ENCODE data around the gene CLEC2D.
"Not testable (repeated sequence)": the region's sequence is repeated elsewhere in the genome, so short reads cannot be mapped to it uniquely, and the experiment has no call there.

Gene CLEC2D

DNA sequence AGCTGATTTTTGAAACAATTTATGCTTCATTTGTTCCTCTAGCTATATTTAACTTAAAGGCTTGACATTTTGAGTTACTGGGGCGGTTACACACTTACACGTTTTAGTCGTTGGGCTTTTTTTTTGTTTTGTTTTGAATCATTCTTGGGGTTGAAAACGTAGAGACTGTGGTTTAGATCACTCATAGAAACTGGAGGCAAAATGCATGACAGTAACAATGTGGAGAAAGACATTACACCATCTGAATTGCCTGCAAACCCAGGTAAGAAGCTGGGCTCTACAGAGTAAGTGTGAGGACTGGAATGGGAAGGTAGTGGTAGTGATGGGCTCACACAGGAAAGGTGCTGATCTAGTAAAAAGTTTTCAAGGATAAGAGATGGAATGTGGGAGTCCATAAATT is at the start of gene CLEC2D:
Gene CLEC2D (plus strand): TSS at position 180 of the 400 bp plus-strand sequence. CDS start 22 bp downstream, at position 202.
- no peak for DNase-seq

GRCh38 chr12:9625019-9625418 is 44.5 kb upstream of the CLEC2D start:
- no peak for DNase-seq

DNA sequence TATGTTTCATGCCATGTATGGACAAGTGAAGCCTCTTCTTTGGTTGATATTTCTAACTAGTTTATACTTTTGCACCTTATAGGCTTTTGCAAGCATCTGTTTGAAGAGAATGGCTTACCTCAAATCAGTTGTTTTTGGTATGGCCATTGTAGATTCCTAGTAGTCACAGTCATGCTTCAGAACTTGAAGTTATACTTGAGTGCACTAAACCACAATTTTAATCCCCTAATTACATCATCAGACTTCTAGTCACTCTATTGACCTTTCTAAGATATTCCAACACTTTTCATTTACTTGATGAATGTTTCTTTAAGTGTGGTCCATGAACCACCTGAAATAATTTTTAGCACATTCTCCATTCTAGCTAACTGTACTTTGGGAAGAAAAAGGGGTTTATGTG is 43.2 kb upstream of the CLEC2D start:
- no peak for DNase-seq

DNA sequence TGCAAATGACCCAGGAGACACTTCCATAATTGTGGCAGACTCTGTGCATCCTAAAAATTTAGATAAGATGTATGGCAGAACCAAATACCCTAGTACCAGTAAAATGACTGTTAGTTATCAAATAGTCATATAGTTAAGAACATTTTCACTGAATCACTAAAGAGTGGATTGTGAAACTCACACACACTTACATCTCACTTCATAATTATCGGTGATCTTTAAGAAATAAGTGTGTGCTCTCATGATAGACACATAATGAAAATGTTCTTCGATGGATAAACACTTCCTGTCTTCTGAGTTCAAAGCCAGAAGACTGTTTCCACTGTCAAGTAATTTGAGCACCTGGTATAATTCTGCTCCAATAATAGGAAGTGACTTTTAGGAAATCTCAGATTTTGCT is 42.7 kb upstream of the CLEC2D start:
- DNase-seq, result no peak

DNA sequence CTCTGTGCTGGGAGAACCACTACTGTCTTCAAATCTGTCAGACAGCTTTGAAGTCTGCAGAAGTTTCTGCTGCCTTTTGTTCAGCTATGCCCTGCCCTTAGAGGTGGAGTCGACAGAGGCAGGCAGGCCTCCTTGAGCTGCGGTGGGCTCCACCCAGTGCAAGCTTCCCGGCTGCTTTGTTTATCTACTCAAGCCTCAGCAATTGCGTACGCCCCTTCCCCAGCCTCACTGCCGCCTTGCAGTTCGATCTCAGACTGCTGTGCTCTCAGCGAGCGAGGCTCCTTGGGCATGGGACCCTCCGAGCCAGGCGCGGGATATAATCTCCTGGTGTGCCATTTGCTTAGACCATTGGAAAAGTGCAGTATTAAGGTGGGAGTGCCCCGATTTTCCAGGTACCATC is 36.7 kb upstream of the CLEC2D start:
- no peak for DNase-seq

DNA sequence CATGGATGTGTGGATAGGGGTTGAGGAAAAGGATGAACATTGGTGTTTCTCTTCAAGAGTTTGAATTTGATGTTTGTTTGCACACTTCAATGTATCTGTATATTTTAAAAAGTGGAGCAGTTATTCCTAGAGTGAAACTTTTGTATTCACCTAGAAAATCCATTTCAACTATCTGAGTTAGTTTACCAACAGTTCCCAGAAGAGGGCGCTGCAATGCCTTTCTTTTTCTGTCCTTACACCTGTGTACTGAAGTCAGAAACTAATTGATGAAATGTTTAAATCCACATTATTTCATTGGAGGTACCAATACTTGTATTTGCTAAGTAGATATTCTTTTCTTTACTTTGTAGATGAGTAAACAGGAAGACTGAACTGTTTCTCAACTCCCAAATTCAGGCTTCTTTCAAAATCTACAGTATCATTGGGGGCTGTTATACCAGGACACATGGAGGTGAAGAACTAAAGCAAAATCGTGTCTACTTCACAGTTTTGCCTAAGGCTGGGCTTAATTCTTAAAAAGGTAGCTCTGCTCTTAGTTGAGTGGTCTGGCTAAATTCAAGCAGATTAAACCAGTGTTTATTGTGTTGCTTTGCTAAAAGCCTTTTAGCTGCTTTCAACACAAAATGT is 35.2 kb upstream of the CLEC2D start:
- no peak for DNase-seq

DNA sequence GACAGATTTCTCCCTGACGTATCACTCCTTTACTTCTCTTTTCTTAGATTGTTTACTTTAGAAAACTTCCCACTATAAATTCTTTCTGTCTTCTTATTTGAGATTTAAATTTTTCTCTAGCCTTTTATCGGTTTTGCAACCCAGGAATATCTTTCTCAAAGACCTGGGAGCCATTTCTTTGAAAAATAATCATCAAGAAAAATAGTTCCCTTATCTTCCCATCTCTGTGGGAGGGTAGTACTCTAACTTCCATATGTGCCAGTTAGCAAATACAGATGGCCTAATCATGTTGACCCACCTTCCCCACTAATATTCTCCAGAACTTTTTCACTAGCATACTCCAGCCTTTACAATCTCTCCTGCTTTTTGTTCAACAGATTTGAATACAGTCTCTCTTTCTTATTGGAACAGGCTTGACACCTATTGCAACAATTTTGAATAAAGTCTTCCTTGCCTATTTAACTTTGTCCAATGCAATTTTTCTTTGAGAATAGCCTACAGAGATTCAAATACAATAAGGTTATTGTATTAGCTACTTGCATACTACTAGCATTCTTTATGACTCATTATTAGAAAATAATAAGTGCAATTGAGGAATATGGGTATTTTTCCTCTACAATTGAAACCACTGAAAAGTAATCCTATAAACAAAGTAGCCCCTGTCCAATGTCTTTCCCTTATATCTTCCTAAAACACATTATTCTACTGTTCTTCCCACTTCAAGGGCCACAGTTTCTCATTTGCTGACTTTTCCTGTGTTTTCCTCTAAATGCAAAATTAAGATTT is 34.4 kb upstream of the CLEC2D start:
- DNase-seq, result no peak

GRCh38 chr12:9636150-9636850 is 33.2 kb upstream of the CLEC2D start:
- DNase-seq, result no peak

GRCh38 chr12:9636851-9637206 is 32.7 kb upstream of the CLEC2D start:
- no peak for DNase-seq

GRCh38 chr12:9640024-9640423 is 29.5 kb upstream of the CLEC2D start:
- DNase-seq, result no peak

- no peak for DNase-seq
Measured at GRCh38 chr12:9642606-9643265, 26.8 kb upstream of the CLEC2D start.

- no peak for DNase-seq
Measured at GRCh38 chr12:9643266-9643660, 26.2 kb upstream of the CLEC2D start.

DNA sequence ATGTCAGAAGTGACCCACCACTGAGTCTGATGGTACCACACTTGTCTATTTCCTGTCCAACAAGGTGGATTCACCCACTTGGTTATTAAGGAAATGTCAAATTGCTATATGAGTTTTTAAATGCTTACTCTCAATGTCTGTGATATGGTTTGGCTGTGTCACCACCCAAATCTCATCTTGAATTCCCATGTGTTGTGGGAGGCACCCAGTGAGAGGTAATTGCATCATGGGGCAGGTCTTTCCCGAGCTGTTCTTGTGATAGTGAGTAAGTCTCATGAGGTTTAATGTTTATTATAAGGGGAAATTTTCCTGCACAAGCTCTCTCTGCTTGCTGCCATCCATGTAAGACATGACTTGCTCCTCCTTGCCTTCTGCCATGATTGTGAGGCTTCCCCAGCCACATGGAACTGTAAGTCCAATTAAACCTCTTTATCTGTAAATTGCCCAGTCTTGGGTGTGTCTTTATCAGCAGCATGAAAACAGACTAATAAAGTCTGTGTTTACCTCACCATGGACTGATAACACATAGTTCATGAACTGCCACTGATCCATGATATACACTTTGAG is 24.4 kb upstream of the CLEC2D start:
- DNase-seq, result not testable (repeated sequence)

- DNase-seq, result no peak
Measured at GRCh38 chr12:9646794-9647781, 22.4 kb upstream of the CLEC2D start.

DNA sequence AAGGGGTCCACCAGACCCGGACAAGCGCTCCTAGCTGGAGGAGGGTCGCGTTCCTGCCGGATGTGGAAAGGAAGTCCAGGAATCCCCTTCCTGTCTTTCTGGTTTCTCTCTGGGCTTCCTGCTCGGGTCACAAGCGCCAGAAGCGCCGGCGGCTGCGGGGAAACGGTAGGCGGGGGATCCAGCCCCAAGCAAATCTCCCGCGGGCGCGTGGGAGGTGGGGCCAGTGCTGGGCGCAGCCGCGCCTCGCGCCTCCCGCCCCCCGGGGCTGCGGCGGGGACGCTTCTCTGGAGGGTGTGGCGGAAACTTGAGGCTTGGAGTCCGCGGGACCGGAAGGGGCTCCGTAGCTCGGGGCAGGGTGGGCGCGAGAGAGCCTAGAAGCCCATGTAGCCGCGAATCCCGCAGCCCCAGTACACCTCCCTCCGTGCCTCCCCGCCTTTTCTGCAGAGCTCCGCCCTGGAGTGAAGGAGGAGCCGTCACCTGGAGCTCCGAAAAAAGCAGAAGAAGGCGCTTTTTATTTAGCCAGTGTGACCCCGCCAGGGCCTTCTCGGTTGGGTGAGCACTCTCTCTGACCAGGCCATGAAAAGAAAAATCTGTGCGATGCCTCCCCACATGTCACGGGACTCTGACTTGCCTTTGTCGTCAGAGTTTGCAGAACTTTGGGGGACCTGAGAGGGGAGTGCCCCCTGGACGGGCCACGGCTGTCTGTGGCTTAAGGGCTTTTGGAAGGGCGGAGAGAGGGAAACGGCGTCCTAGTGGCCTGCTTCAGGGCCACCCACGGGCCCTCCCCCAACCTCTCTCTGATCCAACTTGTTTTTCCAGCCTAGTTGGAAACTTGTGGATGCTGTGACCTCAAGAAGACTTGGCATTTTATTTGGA is 21.4 kb upstream of the CLEC2D start:
- peak; percentile 60 for DNase-seq

- DNase-seq, result no peak
Measured at GRCh38 chr12:9648701-9649531, 20.6 kb upstream of the CLEC2D start.

DNA sequence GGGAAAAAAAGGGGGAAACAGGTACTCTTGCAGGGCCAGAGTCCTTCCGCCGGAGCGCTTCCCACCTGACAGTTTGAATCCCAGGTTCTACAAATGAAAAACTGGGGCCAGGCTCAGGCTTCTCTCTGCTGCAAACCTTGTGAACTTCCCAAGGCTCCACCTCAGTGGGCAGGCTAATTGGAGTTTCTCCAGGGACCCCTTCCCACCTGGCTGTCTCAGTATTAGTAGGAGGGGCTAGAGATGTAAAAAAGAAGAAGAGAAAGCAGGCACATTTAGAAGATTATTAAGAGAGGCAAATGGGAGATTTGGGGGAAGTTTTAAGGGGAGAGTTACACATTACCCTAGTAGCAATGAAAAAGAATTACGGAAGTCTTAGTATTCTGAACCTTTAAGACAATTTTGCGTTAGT is 20.0 kb upstream of the CLEC2D start:
- DNase-seq, result no peak

DNA sequence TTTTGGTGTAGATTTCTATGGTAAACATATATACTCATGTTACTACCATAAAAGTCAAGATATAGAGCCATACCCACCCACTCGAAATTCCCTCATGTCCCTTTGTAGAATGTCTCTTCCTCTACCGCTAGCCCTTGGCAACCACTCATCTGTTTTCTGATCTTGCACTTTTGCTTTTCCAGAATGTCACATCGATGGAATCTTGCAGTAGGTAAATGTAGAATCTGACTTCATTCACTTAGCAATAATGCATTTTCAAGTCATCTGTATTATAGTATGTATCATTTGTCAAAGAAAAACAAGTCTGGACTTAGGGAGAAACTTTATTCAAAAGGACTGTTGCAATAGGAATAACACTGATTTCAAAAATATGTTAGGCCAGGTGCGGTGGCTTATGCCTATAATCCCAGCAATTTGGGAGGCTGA is 19.3 kb upstream of the CLEC2D start:
- DNase-seq, result no peak

DNA sequence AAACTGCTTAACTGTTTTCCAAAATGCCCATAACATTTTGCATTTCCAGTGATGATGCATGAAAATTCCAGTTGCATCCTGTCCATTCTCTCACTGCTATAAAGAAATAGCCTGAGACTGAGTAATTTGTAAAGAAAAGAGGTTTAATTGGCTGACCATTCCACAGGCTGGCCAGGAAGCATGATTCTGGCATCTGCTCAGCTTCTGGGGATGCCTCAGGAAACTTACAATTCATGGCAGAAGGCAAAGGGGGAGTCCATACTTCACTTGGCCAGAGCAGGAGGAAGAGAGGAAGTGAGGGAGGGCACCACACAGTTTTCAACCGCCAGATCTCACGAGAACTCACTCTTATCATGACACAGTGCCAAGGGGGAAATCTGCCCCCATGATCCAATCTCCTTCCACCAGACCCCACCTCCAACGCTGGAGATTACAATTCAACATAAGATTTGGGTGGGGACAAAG is 18.2 kb upstream of the CLEC2D start:
- no peak for DNase-seq

DNA sequence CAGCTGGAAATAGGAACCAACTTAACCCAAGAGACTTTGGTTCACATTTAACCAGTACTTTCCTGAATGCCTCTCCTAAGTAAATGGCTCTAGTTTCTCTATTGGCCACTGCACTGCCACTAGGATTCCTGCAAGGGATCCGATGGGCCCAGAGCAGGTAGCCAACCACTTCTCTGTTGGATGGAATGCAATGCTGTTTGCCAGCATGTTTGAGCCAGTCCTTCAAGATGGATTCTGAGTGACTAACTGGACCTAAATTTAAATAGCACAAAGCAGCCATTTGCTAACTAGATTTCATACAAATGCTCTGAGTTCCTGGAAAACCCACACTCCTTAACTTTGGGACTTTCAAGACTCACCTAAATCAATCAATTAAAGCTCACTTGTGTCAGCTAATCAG is 9.5 kb upstream of the CLEC2D start:
- no peak for DNase-seq
